ENCODE data around the gene CLRN3. TPM values are rescaled to one million over a fixed set of nuclear protein-coding genes. Genes with fewer than 3 reads are reported as not detected.

The CLRN3 gene
- total and polyA plus RNA-seq, 9 of the 15 experiments (the other 6 are each of a cell fraction or from before 2014, with no cell fraction given): not detected

GRCh38 chr10:127899766-127900387, 7.1 kb upstream of the CLRN3 start:
- Histone ChIP-seq H3K27me3 (ENCODE audit: control insufficient read depth in 2 of 2, insufficient read depth in 2 of 2, low read length in 2 of 2) (no peaks in the 10 kb centered on the region; a peak in 1 of 5 replicates), H3K79me2 (ENCODE audit: control insufficient read depth, insufficient read depth, low read length) (no peaks in the 10 kb centered on the region), H3K27ac (ENCODE audit: extremely low read depth, low read depth, low read length) (no peak overlapping the region), H2AFZ (ENCODE audit: low read depth, low read length) (no peak overlapping the region), H3K9me1 (ENCODE audit: control insufficient read depth, insufficient read depth, low read length) (no peaks in the 10 kb centered on the region), H3K9me3 (replicated peaks; ENCODE audit: control insufficient read depth, insufficient read depth, low read depth, low read length) (no peaks in the 10 kb centered on the region), H3K36me3 (ENCODE audit: control insufficient read depth, insufficient read depth, low read length) (no peaks in the 10 kb centered on the region), H4K20me1 (replicated peaks; ENCODE audit: control insufficient read depth, insufficient read depth, low read length) (no peaks in the 10 kb centered on the region), H3K4me3 (no peak overlapping the region), H3K4me2 (ENCODE audit: insufficient read depth, low read length) (no peak overlapping the region), H3K4me1 (replicated peaks in 1 of 2; ENCODE audit: control insufficient read depth in 2 of 2, insufficient read depth in 2 of 2, low read length in 2 of 2) (no peaks in the 10 kb centered on the region), H3K9ac (ENCODE audit: insufficient read depth in 1 of 2, low read depth in 2 of 2, low read length in 2 of 2) (no peak overlapping the region)
- no peak for TF ChIP-seq GABPA (tag; conservative IDR thresholded peaks at IDR 0.05; ENCODE audit: low read depth)
- TF ChIP-seq ZFP1 (CRISPR knock-in tag; IDR thresholded peaks at IDR 0.05): no peak
- TF ChIP-seq ELK1 (CRISPR knock-in tag; IDR thresholded peaks at IDR 0.05): no peak
- TF ChIP-seq ARID4B (CRISPR knock-in tag; IDR thresholded peaks at IDR 0.05): no peak
- TF ChIP-seq E2F1 (CRISPR knock-in tag; IDR thresholded peaks at IDR 0.05): no peak
- DNase-seq (ENCODE audit: extremely low read depth in 1 of 4, low spot score in 3 of 4) (no peak), ATAC-seq (no peak), FAIRE-seq (no peak)
- in situ Hi-C loops (cut with MboI) (no loop called here), intact Hi-C loops (cut with micrococcal nuclease) (no loop called here)
- CTCF ChIA-PET (ENCODE audit: low intra/inter-chr PET ratio): no interaction called here
- no TSS peak for BruUV-seq (replicated peaks)
- POLR2A ChIA-PET: no interaction called here
- 0% methylated on average over 3 of the region's 3 CpGs for WGBS (ENCODE audit: insufficient coverage, low coverage, missing lambda C conversion rate)
